Neural crest cell (in vitro differentiated cells): ENCODE measurements around the gene CDKN1C. TPM values are rescaled to one million over a fixed set of nuclear protein-coding genes. Genes with fewer than 3 reads are reported as not detected.

Experiments
- DNase-seq: peaks from one replicate; pipeline ENCODE4 v3.0.0; 2021; ENCODE audit warnings: low read depth, mixed read lengths, low spot score
- H3K27ac Mint-ChIP-seq: one replicate; pipeline ENCODE4 v1.8.0; 2021; ENCODE audit warnings: mild to moderate bottlenecking, mixed read lengths; ENCODE audit not compliant: unreplicated experiment
- H3K27me3 Mint-ChIP-seq: 2 replicates; pipeline ENCODE4 v1.8.0; 2021; ENCODE audit warnings: low read depth, mild to moderate bottlenecking, mixed read lengths
- H3K36me3 Mint-ChIP-seq: 2 replicates; pipeline ENCODE4 v1.8.0; 2021; ENCODE audit warnings: low read depth, mild to moderate bottlenecking, mixed read lengths
- H3K4me1 Mint-ChIP-seq: 2 replicates; pipeline ENCODE4 v1.8.0; 2021; ENCODE audit warnings: mixed read lengths
- H3K4me3 Mint-ChIP-seq: one replicate; pipeline ENCODE4 v1.8.0; 2021; ENCODE audit warnings: mild to moderate bottlenecking, mixed read lengths
- H3K9me3 Mint-ChIP-seq: 2 replicates; pipeline ENCODE4 v1.8.0; 2021; ENCODE audit warnings: mixed read lengths
- CTCF ChIP-seq: fragments of 200-600 bp; sonication (generic); conservative IDR thresholded peaks from 2 replicates; pipeline ENCODE4 v1.5.0; 2021; ENCODE audit warnings: antibody characterized with exemption, mild to moderate bottlenecking
- total RNA-seq: library from RNA; stranded (reverse); gene quantifications from 2 replicates; pipeline ENCODE4 v1.2.1, GENCODE V29; 2021

The CDKN1C gene
- total RNA-seq, 1 donor from 2014 or later = 78.3 TPM

GRCh38 chr11:2847561-2847960 is 38.0 kb downstream of the CDKN1C start:
- Mint-ChIP-seq H3K4me1 (peaks cover 13% of the 10 kb centered on the region), H3K4me3 (no peak overlapping the region), H3K27ac (no peak overlapping the region), H3K27me3 (peaks cover 7% of the 10 kb centered on the region), H3K9me3 (no peaks in the 10 kb centered on the region), H3K36me3 (no peaks in the 10 kb centered on the region)
- no peak for TF ChIP-seq CTCF
- DNase-seq = no peak

GRCh38 chr11:2846470-2846869 is 39.1 kb downstream of the CDKN1C start:
- no peak for DNase-seq
- Mint-ChIP-seq H3K36me3 (no peaks in the 10 kb centered on the region), H3K4me3 (no peak overlapping the region), H3K9me3 (no peaks in the 10 kb centered on the region), H3K27ac (no peak overlapping the region), H3K27me3 (peaks cover 7% of the 10 kb centered on the region), H3K4me1 (peaks cover 13% of the 10 kb centered on the region)
- no peak for TF ChIP-seq CTCF

GRCh38 chr11:2846056-2846455 is 39.5 kb downstream of the CDKN1C start:
- Mint-ChIP-seq H3K9me3 (no peaks in the 10 kb centered on the region), H3K27ac (no peak overlapping the region), H3K4me1 (peaks cover 13% of the 10 kb centered on the region), H3K27me3 (peaks cover 7% of the 10 kb centered on the region), H3K4me3 (no peak overlapping the region), H3K36me3 (no peaks in the 10 kb centered on the region)
- TF ChIP-seq CTCF = no peak
- DNase-seq = no peak

- H3K9me3 Mint-ChIP-seq = no peaks in the 10 kb centered on the region
- H3K27me3 Mint-ChIP-seq = peaks cover 7% of the 10 kb centered on the region
- H3K4me3 Mint-ChIP-seq = no peak overlapping the region
- peaks cover 18% of the 10 kb centered on the region for H3K4me1 Mint-ChIP-seq
- no peak for DNase-seq
- no peak overlapping the region for H3K27ac Mint-ChIP-seq
- TF ChIP-seq CTCF = no peak
- no peaks in the 10 kb centered on the region for H3K36me3 Mint-ChIP-seq
Measured at GRCh38 chr11:2844996-2845395, 40.6 kb downstream of the CDKN1C start.

DNA sequence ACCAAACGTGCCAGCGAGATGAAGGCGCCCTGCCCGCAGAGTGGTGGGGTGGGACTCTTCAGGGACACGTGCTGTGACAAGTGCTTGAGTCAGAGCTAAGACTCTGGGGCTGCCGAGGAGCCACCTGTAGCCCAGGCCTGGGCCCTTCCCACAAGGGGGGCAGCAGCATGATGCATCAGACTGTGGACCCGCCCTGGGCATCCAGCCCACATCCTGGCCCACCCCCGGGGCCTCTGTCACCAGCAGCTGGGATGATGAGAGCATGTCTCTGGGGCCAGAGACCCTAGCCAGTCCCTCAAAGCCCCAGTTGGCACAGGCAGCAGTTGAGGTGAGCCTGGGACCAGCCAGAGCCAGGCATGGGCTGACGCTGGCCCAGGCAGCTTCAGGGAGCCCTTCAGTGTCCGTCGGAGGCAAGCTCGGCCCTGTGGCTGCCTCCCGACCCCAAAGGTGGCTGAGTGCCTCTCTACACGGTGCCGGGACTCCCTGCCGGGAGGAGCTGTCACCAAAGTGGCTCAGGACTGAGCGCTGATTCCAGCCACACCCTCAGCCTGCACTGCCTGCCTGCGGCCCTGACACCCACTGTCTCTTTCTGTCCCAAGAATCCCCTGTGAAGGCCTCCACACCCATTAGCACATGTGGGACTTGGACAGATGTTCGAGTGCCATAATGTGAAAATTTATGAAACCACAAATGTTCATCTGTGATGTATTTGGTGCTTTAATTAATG is 41.3 kb downstream of the CDKN1C start:
- TF ChIP-seq CTCF = no peak
- Mint-ChIP-seq H3K27me3 (peaks cover 7% of the 10 kb centered on the region), H3K4me3 (no peak overlapping the region), H3K9me3 (no peaks in the 10 kb centered on the region), H3K4me1 (peaks cover 22% of the 10 kb centered on the region), H3K36me3 (no peaks in the 10 kb centered on the region), H3K27ac (no peak overlapping the region)
- no peak for DNase-seq
